ENCODE measurements around the gene DGKZ. TPM values are rescaled to one million over a fixed set of nuclear protein-coding genes. Genes with fewer than 3 reads are reported as not detected.

DGKZ gene
- total RNA-seq, 4 donors from 2014 or later = 45.0 to 97.0 (median 54.3) TPM

DNA sequence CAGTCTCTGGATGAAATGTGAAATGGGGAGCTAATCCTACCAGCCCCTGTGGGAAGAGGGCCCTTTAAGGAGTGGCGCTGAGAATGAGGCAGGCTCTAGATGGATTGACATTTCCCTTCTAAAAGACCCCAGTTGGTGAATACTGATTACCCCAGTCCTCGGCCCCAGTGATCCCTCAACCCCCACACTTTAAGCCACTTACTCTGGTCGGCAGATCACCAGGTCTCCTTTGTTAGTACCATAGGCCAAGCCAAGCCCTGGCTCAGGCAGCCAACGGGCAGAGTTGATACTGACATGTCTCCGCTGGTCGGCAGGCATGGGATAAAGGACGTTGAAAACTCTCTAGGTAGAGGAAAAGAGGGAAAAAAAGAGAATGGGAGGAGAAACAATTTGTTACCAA is 70.4 kb downstream of the DGKZ start:
- TF ChIP-seq, protein P1, sequence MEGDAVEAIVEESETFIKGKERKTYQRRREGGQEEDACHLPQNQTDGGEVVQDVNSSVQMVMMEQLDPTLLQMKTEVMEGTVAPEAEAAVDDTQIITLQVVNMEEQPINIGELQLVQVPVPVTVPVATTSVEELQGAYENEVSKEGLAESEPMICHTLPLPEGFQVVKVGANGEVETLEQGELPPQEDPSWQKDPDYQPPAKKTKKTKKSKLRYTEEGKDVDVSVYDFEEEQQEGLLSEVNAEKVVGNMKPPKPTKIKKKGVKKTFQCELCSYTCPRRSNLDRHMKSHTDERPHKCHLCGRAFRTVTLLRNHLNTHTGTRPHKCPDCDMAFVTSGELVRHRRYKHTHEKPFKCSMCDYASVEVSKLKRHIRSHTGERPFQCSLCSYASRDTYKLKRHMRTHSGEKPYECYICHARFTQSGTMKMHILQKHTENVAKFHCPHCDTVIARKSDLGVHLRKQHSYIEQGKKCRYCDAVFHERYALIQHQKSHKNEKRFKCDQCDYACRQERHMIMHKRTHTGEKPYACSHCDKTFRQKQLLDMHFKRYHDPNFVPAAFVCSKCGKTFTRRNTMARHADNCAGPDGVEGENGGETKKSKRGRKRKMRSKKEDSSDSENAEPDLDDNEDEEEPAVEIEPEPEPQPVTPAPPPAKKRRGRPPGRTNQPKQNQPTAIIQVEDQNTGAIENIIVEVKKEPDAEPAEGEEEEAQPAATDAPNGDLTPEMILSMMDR (IDR thresholded peaks at IDR 0.05; ENCODE audit: low read depth) = no peak

GRCh38 chr11:46418751-46419150 is 71.5 kb downstream of the DGKZ start:
- TF ChIP-seq, protein P1 (IDR thresholded peaks at IDR 0.05; ENCODE audit: low read depth) = no peak

GRCh38 chr11:46420513-46420912 is 73.2 kb downstream of the DGKZ start:
- TF ChIP-seq, protein P1 (IDR thresholded peaks at IDR 0.05; ENCODE audit: low read depth) = no peak

DNA sequence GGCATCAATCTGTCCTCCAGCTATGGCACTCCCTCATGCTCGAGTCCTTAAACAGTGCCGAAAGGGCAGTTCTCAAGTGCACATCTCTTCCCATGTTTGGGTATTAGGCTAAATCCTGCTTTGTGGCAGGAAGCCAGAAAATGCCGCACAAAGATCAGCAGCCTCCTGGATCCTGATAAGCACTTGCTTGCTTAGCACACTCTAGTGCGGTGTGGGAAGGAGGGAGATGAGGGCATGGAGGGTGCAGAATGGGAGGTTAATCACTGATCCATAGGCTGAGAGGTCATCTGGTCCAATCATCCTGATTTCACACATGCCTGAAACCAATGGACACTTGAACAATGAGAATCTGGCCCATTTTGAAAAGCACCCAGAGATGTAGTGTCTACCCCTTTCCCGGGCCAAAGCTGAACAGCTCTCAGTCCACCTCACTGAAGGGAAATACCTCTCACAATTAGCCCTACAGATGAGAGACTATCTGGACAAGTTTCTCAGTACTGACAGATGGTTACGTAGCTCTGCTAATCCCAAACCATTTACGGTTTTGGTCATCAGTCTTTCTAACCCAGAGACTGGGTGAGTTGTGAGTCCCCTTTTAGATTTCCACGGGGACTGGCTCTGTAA is 74.1 kb downstream of the DGKZ start:
- TF ChIP-seq, protein P1 (IDR thresholded peaks at IDR 0.05; ENCODE audit: low read depth) = no peak

DNA sequence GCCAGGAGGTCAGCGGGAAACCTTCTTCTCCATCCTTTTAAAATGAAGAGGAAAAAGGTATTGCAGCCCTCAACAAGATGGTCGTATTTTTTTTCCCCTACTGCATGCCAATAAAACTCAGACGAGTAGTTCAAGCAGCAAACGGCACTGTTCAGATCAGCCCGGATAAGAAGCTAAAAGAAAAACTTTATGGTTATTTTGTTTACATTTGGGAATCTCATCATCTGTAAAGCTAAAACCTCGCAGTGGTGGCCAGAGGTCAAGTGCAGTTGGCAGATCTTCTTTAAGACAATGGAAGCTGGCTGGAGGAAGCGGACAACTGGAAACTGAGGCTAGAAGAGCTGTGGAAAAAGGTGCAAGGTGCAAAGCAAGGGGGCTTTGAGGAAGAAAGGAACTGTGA is 75.3 kb downstream of the DGKZ start:
- TF ChIP-seq, protein P1 (IDR thresholded peaks at IDR 0.05; ENCODE audit: low read depth) = no peak

- TF ChIP-seq, protein P1 (IDR thresholded peaks at IDR 0.05; ENCODE audit: low read depth) = no peak
Observed at GRCh38 chr11:46426233-46426991, 79.1 kb downstream of the DGKZ start.

GRCh38 chr11:46427364-46427763 is 80.1 kb downstream of the DGKZ start:
- TF ChIP-seq, protein P1 (IDR thresholded peaks at IDR 0.05; ENCODE audit: low read depth) = no peak

Measured in subcutaneous adipose tissue (tissue), 4 donors.